ENCODE data around the gene DRD4. TPM values are rescaled to one million over a fixed set of nuclear protein-coding genes. Genes with fewer than 3 reads are reported as not detected.

Gene DRD4
- total and polyA plus RNA-seq, 2 of the 8 experiments (the other 6 are each of a cell fraction or from before 2014, with no cell fraction given): 3.4 to 4.9 TPM

- Histone ChIP-seq H2AK5ac (ENCODE audit: low read depth, low read length) (no peak overlapping the region), H3K4me2 (ENCODE audit: insufficient read depth in 1 of 2, low read depth in 2 of 2, low read length in 2 of 2) (no peak overlapping the region), H2BK20ac (ENCODE audit: low read length) (no peak overlapping the region), H3K27me3 (replicated peaks in 1 of 4; ENCODE audit: control insufficient read depth in 3 of 4, extremely low read depth in 1 of 4, insufficient read depth in 3 of 4, low read length in 3 of 4) (no peaks in the 10 kb centered on the region), H3K79me2 (ENCODE audit: control insufficient read depth in 1 of 2, insufficient read depth in 2 of 2, low read length in 2 of 2) (no peaks in the 10 kb centered on the region), H2BK5ac (ENCODE audit: low read depth, low read length) (no peak overlapping the region), H3K23ac (ENCODE audit: insufficient read length) (no peak overlapping the region), H3K4ac (replicated peaks; ENCODE audit: insufficient read length, low read depth, low read length) (no peak overlapping the region), H3K14ac (ENCODE audit: insufficient read length) (no peak overlapping the region), H3K18ac (ENCODE audit: extremely low read depth, low read length) (no peak overlapping the region), H4K5ac (ENCODE audit: insufficient read length, low read depth, low read length) (no peak overlapping the region), H4K91ac (replicated peaks; ENCODE audit: insufficient read length, low read length) (no peak overlapping the region), H4K20me1 (replicated peaks in 1 of 2; ENCODE audit: control insufficient read depth in 1 of 2, insufficient read depth in 2 of 2, low read length in 2 of 2) (peaks cover 24 to 34% of the 10 kb centered on the region in 2 experiments), H3K4me3 (ENCODE audit: extremely low read depth in 1 of 4, insufficient read depth in 2 of 4, low read depth in 3 of 4, low read length in 4 of 4) (no peak overlapping the region), H4K8ac (ENCODE audit: extremely low read depth, insufficient read depth, low read length) (no peak overlapping the region), H2AFZ (ENCODE audit: low read length) (no peak overlapping the region), H3K9ac (replicated peaks in 1 of 4; ENCODE audit: extremely low read depth in 1 of 4, low read depth in 3 of 4, low read length in 3 of 4) (no peak overlapping the region), H3K27ac (ENCODE audit: low read depth, low read length) (no peak overlapping the region), H3K23me2 (ENCODE audit: low read depth, low read length) (peaks cover 1% of the 10 kb centered on the region; the same call in 1 of the 2 replicates), H3K79me1 (ENCODE audit: low read depth, low read length) (peaks cover 10% of the 10 kb centered on the region), H3K56ac (replicated peaks; ENCODE audit: insufficient read length, low read depth, low read length) (no peak overlapping the region), H3K9me3 (ENCODE audit: insufficient read depth in 2 of 2, low read depth in 1 of 2, low read length in 1 of 2) (no peaks in the 10 kb centered on the region), H3K36me3 (ENCODE audit: control insufficient read depth in 2 of 4, insufficient read depth in 4 of 4, low read length in 3 of 4) (peaks cover 27 to 72% (median 61%) of the 10 kb centered on the region in 4 experiments), H2BK120ac (replicated peaks; ENCODE audit: low read depth, low read length) (no peak overlapping the region), H2BK15ac (ENCODE audit: low read length) (no peak overlapping the region), H2BK12ac (ENCODE audit: low read depth, low read length) (no peak overlapping the region), H3K4me1 (replicated peaks in 1 of 4; ENCODE audit: control insufficient read depth in 3 of 4, insufficient read depth in 4 of 4, low read length in 3 of 4) (peaks cover 0 to 11% (median 3%) of the 10 kb centered on the region in 4 experiments; a peak in 5 of 7 replicates)
- TF ChIP-seq JUN (IDR thresholded peaks at IDR 0.05; ENCODE audit: low read depth, low read length) (no peak), ATF3 (IDR thresholded peaks at IDR 0.05; ENCODE audit: insufficient read depth, low read depth, low read length) (no peak), RAD21 (IDR thresholded peaks at IDR 0.05 in 1 of 2, conservative IDR thresholded peaks at IDR 0.05 in 1 of 2; ENCODE audit: low read depth in 2 of 2, low read length in 2 of 2) (no peak), CTBP2 (IDR thresholded peaks at IDR 0.05; ENCODE audit: borderline replicate concordance, insufficient read depth, insufficient read length, low read length) (no peak), YY1 (IDR thresholded peaks at IDR 0.05; ENCODE audit: low read depth, low read length) (no peak), CTCF (IDR thresholded peaks at IDR 0.05; ENCODE audit: control extremely low read depth in 1 of 3, insufficient read depth in 1 of 3, low read depth in 1 of 3, low read length in 3 of 3) (no peak)
- POLR2A ChIA-PET (ENCODE audit: partially characterized antibody): interaction anchor here (1.0 to 1.5 kb wide), 2 partner anchors 32 to 51 kb away, joined by 3 to 4 read pairs; no protein-coding TSS in a partner anchor
- CTCF ChIA-PET (ENCODE audit: partially characterized antibody): interaction anchor here (0.8 to 1.3 kb wide), 4 partner anchors 19 to 234 kb away, joined by 3 to 4 read pairs (median 3); no protein-coding TSS in a partner anchor
- DNase-seq (ENCODE audit: low read depth in 1 of 2, low spot score in 2 of 2) (no peak), FAIRE-seq (no peak)
- WGBS, 2 experiments (ENCODE audit: extremely low coverage in 1 of 2, insufficient coverage in 1 of 2, insufficient read length in 1 of 2, insufficient replicate concordance in 2 of 2, low coverage in 1 of 2, low lambda C conversion rate in 2 of 2, missing lambda C conversion rate in 1 of 2): 97% methylated on average over 18 of the region's 18 CpGs; no CpG with 5 or more reads in 1 of the 2 experiments
These were observed 26.8 kb upstream of the DRD4 start for GRCh38 chr11:610146-610801.

Data from H1 (cell line).